ENCODE measurements around the gene PLEKHG3.

DNA sequence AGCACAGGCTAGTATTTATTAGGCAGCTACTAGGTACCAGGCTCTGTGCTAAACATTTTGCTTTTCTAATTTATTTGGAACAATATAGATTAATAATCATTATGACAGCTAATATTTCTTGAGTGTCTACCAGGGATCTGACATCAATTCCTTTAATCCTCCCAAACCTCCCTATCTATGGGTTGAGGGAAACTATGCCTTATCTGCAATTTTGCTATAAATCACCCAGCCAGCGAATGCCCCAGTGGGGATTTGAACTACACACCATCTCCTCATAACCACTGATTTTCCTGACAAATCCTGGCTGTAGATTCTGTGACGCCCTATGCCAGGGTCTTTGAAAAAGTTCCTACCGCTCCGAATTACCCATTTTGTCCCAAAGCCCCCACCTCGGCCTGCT is 21.4 kb upstream of the PLEKHG3 start:
- TF ChIP-seq, protein P1, sequence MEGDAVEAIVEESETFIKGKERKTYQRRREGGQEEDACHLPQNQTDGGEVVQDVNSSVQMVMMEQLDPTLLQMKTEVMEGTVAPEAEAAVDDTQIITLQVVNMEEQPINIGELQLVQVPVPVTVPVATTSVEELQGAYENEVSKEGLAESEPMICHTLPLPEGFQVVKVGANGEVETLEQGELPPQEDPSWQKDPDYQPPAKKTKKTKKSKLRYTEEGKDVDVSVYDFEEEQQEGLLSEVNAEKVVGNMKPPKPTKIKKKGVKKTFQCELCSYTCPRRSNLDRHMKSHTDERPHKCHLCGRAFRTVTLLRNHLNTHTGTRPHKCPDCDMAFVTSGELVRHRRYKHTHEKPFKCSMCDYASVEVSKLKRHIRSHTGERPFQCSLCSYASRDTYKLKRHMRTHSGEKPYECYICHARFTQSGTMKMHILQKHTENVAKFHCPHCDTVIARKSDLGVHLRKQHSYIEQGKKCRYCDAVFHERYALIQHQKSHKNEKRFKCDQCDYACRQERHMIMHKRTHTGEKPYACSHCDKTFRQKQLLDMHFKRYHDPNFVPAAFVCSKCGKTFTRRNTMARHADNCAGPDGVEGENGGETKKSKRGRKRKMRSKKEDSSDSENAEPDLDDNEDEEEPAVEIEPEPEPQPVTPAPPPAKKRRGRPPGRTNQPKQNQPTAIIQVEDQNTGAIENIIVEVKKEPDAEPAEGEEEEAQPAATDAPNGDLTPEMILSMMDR (IDR thresholded peaks at IDR 0.05; ENCODE audit: low read depth, low read length, missing input control) = no peak
- TF ChIP-seq GABPA (IDR thresholded peaks at IDR 0.05 in 1 of 2, conservative IDR thresholded peaks at IDR 0.05 in 1 of 2) (no peak), YY1 (IDR thresholded peaks at IDR 0.05) (no peak), FOXA1 (IDR thresholded peaks at IDR 0.05) (no peak), EGR1 (IDR thresholded peaks at IDR 0.05; ENCODE audit: low read depth in 2 of 2) (no peak), RAD21 (IDR thresholded peaks at IDR 0.05) (no peak), JUND (IDR thresholded peaks at IDR 0.05) (no peak)
- TF ChIP-seq, protein P2, sequence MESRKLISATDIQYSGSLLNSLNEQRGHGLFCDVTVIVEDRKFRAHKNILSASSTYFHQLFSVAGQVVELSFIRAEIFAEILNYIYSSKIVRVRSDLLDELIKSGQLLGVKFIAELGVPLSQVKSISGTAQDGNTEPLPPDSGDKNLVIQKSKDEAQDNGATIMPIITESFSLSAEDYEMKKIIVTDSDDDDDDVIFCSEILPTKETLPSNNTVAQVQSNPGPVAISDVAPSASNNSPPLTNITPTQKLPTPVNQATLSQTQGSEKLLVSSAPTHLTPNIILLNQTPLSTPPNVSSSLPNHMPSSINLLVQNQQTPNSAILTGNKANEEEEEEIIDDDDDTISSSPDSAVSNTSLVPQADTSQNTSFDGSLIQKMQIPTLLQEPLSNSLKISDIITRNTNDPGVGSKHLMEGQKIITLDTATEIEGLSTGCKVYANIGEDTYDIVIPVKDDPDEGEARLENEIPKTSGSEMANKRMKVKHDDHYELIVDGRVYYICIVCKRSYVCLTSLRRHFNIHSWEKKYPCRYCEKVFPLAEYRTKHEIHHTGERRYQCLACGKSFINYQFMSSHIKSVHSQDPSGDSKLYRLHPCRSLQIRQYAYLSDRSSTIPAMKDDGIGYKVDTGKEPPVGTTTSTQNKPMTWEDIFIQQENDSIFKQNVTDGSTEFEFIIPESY (IDR thresholded peaks at IDR 0.05) = no peak

Measured in liver (tissue), 3 donors.